ENCODE results near the gene MED7.

DNA sequence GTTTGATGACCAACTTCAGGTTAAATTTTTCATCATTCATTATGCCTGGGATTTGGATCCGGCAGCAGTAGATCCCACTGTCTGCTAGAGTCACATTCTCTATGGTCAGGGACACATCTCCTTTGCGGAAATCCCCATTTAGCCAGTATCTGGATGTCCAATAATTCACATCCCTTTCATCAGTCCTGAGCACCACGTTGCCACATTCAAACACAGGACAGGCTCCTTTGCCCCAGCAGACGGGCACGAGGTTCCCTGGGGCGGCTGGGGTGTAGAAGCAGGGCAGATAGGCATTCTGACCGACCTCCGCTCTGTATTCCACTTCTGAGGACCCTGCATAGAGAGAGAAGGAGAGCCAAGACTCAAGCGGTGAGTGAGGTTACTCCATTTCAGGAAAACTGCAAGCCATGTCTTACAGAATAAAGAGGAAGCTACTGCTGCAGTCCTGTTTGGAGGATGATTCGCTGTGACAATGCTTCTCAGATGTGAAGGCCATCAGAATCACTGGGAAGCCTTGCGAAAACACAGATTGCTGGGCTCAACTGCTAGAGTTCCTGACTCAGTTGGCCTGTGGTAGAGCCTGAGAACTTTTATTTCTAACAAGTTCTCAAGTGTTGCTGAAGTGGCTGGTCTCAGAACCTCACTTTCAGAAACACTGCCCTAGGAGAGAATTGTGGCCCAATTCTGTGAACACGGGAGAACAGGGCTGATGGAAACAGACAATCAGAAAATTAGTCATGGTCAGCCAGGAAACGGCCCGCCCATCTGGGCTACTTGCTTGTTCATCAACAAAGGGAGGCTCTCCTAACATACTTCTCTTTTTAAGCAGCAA lies 35.8 kb downstream of the MED7 start:
- TF ChIP-seq, protein P1, sequence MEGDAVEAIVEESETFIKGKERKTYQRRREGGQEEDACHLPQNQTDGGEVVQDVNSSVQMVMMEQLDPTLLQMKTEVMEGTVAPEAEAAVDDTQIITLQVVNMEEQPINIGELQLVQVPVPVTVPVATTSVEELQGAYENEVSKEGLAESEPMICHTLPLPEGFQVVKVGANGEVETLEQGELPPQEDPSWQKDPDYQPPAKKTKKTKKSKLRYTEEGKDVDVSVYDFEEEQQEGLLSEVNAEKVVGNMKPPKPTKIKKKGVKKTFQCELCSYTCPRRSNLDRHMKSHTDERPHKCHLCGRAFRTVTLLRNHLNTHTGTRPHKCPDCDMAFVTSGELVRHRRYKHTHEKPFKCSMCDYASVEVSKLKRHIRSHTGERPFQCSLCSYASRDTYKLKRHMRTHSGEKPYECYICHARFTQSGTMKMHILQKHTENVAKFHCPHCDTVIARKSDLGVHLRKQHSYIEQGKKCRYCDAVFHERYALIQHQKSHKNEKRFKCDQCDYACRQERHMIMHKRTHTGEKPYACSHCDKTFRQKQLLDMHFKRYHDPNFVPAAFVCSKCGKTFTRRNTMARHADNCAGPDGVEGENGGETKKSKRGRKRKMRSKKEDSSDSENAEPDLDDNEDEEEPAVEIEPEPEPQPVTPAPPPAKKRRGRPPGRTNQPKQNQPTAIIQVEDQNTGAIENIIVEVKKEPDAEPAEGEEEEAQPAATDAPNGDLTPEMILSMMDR (IDR thresholded peaks at IDR 0.05; ENCODE audit: poor library complexity, severe bottlenecking): no peak
- no peak for TF ChIP-seq EZH2 (IDR thresholded peaks at IDR 0.05; ENCODE audit: borderline replicate concordance, insufficient read depth, low read length, poor library complexity, severe bottlenecking)
- TF ChIP-seq TAF1 (IDR thresholded peaks at IDR 0.05; ENCODE audit: low read depth): no peak
- TF ChIP-seq POLR2AphosphoS5 (IDR thresholded peaks at IDR 0.05): no peak
- TF ChIP-seq SMC3 (conservative IDR thresholded peaks at IDR 0.05; ENCODE audit: poor library complexity): no peak

Measured in neural cell (in vitro differentiated cells).